GM06990 (cell line): ENCODE results near the gene OR8I2.
"Not testable (repeated sequence)": the region's sequence is repeated elsewhere in the genome, so short reads cannot be mapped to it uniquely, and the experiment has no call there.

ENCODE experiments used
- DNase-seq: peaks from one replicate; pipeline ENCODE4 v3.0.0-alpha.2; 2011; ENCODE audit not compliant: insufficient read length; ENCODE audit errors: extremely low read depth
- H3K27me3 ChIP-seq: replicated peaks from 2 replicates; pipeline ENCODE4 v1.6.0; 2011; ENCODE audit warnings: low read length; ENCODE audit not compliant: control insufficient read depth, insufficient read depth
- H3K36me3 ChIP-seq: 2 replicates; pipeline ENCODE4 v1.5.1; 2011; ENCODE audit warnings: low read length; ENCODE audit not compliant: control insufficient read depth, insufficient read depth
- H3K4me3 ChIP-seq: replicated peaks from 2 replicates; pipeline ENCODE4 v1.5.1; 2011; ENCODE audit warnings: low read depth, mild to moderate bottlenecking, control low read depth, low read length
- TF ChIP-seq, protein P1 (sequence below): IDR thresholded peaks from 2 replicates; pipeline ENCODE4 v1.5.1; 2011; ENCODE audit warnings: low read length, control low read depth, mild to moderate bottlenecking, inconsistent platforms; ENCODE audit not compliant: insufficient read depth, poor library complexity, severe bottlenecking

Gene OR8I2

DNA sequence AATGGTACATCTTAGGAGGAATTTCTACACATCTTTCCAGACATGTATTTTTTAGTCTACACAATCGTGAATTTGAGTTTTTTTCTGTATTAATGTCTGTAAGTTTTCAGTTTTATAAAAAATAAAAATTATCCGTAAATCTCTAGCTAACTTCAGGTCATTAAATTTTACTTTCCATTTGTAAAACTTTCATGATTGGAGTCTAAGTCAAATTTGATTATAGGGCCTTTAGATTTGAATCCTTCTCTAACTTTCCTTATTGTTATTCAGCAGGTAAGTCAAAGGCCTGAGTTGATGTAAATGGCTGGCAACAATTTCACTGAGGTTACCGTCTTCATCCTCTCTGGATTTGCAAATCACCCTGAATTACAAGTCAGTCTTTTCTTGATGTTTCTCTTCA is at the start of gene OR8I2:
TSS of gene OR8I2 (plus strand) at position 301 of the 400 bp plus-strand sequence. CDS start at position 301, 0 bp downstream.
- Histone ChIP-seq H3K27me3 (no peaks in the 10 kb centered on the region), H3K4me3 (no peak within 1 kb of the TSS), H3K36me3 (no peaks in the 10 kb centered on the region)
- TF ChIP-seq, protein P1, sequence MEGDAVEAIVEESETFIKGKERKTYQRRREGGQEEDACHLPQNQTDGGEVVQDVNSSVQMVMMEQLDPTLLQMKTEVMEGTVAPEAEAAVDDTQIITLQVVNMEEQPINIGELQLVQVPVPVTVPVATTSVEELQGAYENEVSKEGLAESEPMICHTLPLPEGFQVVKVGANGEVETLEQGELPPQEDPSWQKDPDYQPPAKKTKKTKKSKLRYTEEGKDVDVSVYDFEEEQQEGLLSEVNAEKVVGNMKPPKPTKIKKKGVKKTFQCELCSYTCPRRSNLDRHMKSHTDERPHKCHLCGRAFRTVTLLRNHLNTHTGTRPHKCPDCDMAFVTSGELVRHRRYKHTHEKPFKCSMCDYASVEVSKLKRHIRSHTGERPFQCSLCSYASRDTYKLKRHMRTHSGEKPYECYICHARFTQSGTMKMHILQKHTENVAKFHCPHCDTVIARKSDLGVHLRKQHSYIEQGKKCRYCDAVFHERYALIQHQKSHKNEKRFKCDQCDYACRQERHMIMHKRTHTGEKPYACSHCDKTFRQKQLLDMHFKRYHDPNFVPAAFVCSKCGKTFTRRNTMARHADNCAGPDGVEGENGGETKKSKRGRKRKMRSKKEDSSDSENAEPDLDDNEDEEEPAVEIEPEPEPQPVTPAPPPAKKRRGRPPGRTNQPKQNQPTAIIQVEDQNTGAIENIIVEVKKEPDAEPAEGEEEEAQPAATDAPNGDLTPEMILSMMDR, result no peak
- DNase-seq, result no peak

DNA sequence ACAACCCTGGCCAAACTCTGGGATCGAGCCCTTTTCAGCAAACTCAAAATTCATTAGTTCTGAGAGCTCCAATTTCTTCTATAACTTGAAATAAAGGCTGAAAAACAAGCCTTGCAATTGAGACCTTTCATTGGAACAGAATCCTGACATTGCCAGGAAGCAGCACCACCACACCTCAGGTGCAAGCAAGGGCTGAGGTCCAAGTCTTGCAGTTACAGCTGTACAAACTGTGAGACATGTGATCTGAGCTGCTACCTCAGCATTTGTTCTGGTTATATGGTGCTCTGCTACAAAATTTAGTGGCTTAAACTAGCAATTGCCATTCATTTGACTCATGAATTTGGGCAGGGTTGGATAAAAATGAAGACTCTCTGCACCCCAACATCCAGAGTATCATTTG is 47.6 kb upstream of the OR8I2 start:
- DNase-seq, result no peak
- no peaks in the 10 kb centered on the region for H3K27me3 ChIP-seq
- TF ChIP-seq, protein P1, result no peak
- H3K4me3 ChIP-seq, result no peak overlapping the region
- no peaks in the 10 kb centered on the region for H3K36me3 ChIP-seq

DNA sequence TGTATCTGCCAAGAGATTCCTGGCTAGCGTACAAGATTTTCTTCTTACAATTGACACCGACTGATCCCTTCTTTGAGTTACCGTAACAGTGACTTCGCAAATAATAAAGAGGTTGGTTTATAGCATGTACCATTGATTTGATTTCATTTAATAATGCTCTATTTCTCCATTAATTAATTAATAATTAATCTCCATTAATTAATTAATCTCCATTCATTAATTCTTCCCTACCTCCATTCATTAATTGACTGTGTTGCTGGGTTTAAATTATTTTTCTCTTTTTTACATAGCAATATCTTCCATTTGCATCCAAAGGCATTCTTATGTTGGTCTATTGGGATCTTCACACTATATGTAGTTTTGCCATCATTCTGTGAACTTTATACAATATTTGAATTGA is 44.6 kb upstream of the OR8I2 start:
- TF ChIP-seq, protein P1, result no peak
- Histone ChIP-seq H3K4me3 (no peak overlapping the region), H3K36me3 (no peaks in the 10 kb centered on the region), H3K27me3 (no peaks in the 10 kb centered on the region)
- DNase-seq, result no peak

DNA sequence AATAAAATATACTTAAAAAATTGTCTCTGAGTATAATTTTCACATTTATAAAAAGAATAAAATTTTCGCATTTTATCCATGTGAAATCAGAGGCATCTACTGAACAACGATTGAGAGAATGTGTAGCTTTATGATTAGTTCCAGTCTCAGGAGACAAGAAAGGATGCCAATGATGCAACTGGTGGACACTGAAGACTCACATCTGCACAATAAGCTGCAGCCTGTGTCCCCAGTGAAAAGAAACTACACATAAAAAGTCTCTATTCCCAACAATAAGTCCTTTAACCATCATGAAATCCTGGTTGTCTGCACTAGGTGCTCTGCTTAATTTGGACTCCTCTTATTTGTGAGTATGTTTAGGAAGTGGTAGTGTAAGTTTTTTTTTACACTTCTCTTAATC is 43.6 kb upstream of the OR8I2 start:
- no peaks in the 10 kb centered on the region for H3K36me3 ChIP-seq
- H3K27me3 ChIP-seq, result no peaks in the 10 kb centered on the region
- TF ChIP-seq, protein P1, result no peak
- H3K4me3 ChIP-seq, result no peak overlapping the region
- DNase-seq, result no peak

GRCh38 chr11:56056366-56056765 is 36.7 kb upstream of the OR8I2 start:
- not testable (repeated sequence) for H3K4me3 ChIP-seq, DNase-seq, H3K36me3 ChIP-seq, H3K27me3 ChIP-seq

DNA sequence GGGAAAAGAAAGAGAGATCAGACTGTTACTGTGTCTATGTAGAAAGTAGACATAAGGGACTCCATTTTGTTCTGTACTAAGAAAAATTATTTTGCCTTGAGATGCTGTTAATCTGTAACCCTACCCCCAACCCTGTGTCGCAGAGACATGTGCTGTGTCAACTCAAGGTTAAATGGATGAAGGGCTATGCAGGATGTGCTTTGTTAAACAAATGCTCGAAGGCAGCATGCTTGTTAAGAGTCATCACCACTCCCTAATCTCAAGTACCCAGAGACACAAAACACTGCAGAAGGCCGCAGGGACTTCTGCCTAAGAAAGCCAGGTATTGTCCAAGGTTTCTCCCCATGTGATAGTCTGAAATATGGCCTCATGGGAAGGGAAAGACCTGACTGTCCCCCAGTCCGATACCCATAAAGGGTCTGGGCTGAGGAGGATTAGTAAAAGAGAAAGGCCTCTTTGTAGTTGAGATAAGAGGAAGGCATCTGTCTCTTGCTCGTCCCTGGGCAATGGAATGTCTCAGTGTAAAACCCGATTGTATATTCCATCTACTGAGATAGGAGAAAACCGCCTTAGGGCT is 35.4 kb upstream of the OR8I2 start:
- H3K36me3 ChIP-seq, H3K4me3 ChIP-seq, DNase-seq, H3K27me3 ChIP-seq: not testable (repeated sequence)

- H3K36me3 ChIP-seq, H3K27me3 ChIP-seq, DNase-seq, H3K4me3 ChIP-seq: not testable (repeated sequence)
Measured at GRCh38 chr11:56058260-56058780, 34.8 kb upstream of the OR8I2 start.
